Stimulated activated effector memory CD8-positive, alpha-beta T cell treated with anti-CD3 and anti-CD28 coated beads, Interleukin-12 subunit alpha, Interleukin-12 subunit beta, amount 100 ng/mL, for 72 hours (primary cell): ENCODE data around the gene VEPH1.

Source experiments
- ATAC-seq: fragments of 150-1000 bp; cut with Tn5 transposase; 2 replicates; pipeline ENCODE4 v1.10.0; 2021
- DNase-seq, 2 donors: peaks; one replicate each; pipeline ENCODE4 v3.0.0; 2021 to 2022; ENCODE audit warnings: low spot score in 2 of 2
- H3K27ac Mint-ChIP-seq: one replicate; pipeline ENCODE4 v1.8.0; 2022; ENCODE audit warnings: mild to moderate bottlenecking, mixed read lengths
- H3K36me3 Mint-ChIP-seq: one replicate; pipeline ENCODE4 v1.8.0; 2022; ENCODE audit warnings: mild to moderate bottlenecking, mixed read lengths
- H3K4me1 Mint-ChIP-seq: one replicate; pipeline ENCODE4 v1.8.0; 2022; ENCODE audit warnings: mixed read lengths
- H3K4me3 Mint-ChIP-seq: one replicate; pipeline ENCODE4 v1.8.0; 2022; ENCODE audit warnings: mild to moderate bottlenecking, mixed read lengths
- H3K9me3 Mint-ChIP-seq: one replicate; pipeline ENCODE4 v1.8.0; 2022; ENCODE audit warnings: mixed read lengths

VEPH1 gene

GRCh38 chr3:157376603-157377300 is 126.5 kb downstream of the VEPH1 start:
- H3K9me3 Mint-ChIP-seq, result no peaks in the 10 kb centered on the region
- H3K4me1 Mint-ChIP-seq, result no peaks in the 10 kb centered on the region
- no peak for DNase-seq

GRCh38 chr3:157375342-157375986 is 127.8 kb downstream of the VEPH1 start:
- ATAC-seq (no peak), DNase-seq (no peak)
- no peak overlapping the region for H3K27ac Mint-ChIP-seq
- H3K9me3 Mint-ChIP-seq, result no peaks in the 10 kb centered on the region
- no peaks in the 10 kb centered on the region for H3K4me1 Mint-ChIP-seq
- no peaks in the 10 kb centered on the region for H3K36me3 Mint-ChIP-seq
- H3K4me3 Mint-ChIP-seq, result no peak overlapping the region

More at GRCh38 chr3:157376603-157377300, 126.5 kb downstream of the VEPH1 start:
- H3K27ac Mint-ChIP-seq, result no peak overlapping the region
- H3K4me3 Mint-ChIP-seq, result no peak overlapping the region
- ATAC-seq, result no peak
- H3K36me3 Mint-ChIP-seq, result no peaks in the 10 kb centered on the region

DNA sequence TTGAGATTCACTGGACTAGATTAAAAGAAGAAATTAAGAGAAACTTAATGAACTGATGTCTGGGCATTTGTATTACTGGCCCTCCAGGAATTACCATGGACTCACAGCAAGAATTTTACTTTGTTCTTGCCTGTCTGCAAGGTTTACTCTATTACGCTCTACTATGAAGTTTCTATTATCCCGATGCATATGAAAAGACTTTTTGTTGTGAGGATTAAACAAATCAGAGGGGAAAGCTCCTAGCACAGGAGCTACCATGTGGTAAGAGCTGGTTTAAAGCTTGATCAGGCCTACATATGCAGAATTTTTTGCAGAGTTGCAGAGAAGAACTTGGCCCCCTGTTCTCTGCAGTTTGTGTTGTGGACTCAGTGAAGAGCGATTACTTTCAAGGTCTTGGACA is 128.3 kb downstream of the VEPH1 start:
- Mint-ChIP-seq H3K4me1 (no peaks in the 10 kb centered on the region), H3K9me3 (no peaks in the 10 kb centered on the region), H3K4me3 (no peak overlapping the region), H3K27ac (no peak overlapping the region), H3K36me3 (no peaks in the 10 kb centered on the region)
- no peak for DNase-seq
- no peak for ATAC-seq

- Mint-ChIP-seq H3K4me3 (no peak overlapping the region), H3K4me1 (no peaks in the 10 kb centered on the region), H3K9me3 (no peaks in the 10 kb centered on the region), H3K27ac (no peak overlapping the region), H3K36me3 (no peaks in the 10 kb centered on the region)
- ATAC-seq (no peak), DNase-seq (no peak)
Observed at GRCh38 chr3:157373783-157374182, 129.4 kb downstream of the VEPH1 start.

- Mint-ChIP-seq H3K9me3 (no peaks in the 10 kb centered on the region), H3K4me1 (no peaks in the 10 kb centered on the region), H3K36me3 (no peaks in the 10 kb centered on the region), H3K4me3 (no peak overlapping the region), H3K27ac (no peak overlapping the region)
- ATAC-seq (no peak), DNase-seq (no peak)
Observed at GRCh38 chr3:157370867-157371266, 132.3 kb downstream of the VEPH1 start.

- DNase-seq (no peak), ATAC-seq (no peak)
- Mint-ChIP-seq H3K4me1 (no peaks in the 10 kb centered on the region), H3K36me3 (no peaks in the 10 kb centered on the region), H3K9me3 (no peaks in the 10 kb centered on the region), H3K4me3 (no peak overlapping the region), H3K27ac (no peak overlapping the region)
Observed at GRCh38 chr3:157369727-157370421, 133.3 kb downstream of the VEPH1 start.

DNA sequence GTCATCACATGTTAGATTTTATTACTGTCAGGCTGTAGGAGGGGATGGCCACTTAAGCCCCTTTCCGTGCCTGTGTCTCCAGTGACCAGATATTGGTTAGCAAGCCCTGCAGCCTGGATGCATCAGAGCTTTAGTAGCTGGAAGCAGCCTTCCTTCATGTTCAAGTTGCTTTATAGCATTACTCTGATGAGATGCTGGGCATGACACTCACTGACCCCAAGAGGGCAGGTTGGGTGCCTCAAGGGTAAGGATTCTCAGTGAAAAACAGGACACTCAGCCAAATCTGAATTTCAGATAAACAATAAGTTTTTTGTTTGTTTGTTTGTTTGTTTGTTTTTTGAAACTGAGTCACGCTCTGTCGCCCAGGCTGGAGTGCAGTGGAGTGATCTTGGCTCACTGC is 135.0 kb downstream of the VEPH1 start:
- DNase-seq, result no peak
- Mint-ChIP-seq H3K27ac (no peak overlapping the region), H3K36me3 (no peaks in the 10 kb centered on the region), H3K4me3 (no peak overlapping the region), H3K4me1 (no peaks in the 10 kb centered on the region), H3K9me3 (no peaks in the 10 kb centered on the region)
- no peak for ATAC-seq

DNA sequence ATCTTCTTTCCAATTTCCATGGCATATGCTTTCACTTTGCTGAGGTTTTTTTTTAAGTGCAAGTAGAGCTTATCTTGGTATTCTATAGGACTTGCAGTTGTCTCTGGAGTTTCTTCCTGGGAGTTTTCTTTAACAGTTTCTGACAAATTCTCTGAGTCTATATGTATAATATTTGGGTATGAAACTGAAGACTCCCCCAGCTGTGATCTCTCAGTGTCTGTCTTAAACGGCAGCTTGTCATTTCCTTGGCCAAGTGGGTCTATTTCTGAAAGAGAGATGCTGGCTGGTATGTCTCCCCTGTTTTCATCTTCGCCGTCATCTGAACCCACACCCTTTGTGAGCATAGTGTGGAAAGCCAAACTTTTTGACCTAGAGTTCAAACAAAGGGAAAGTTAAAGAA is 139.8 kb downstream of the VEPH1 start:
- no peak for DNase-seq
- H3K4me1 Mint-ChIP-seq, result no peaks in the 10 kb centered on the region
- H3K4me3 Mint-ChIP-seq, result no peak overlapping the region
- no peaks in the 10 kb centered on the region for H3K36me3 Mint-ChIP-seq
- no peaks in the 10 kb centered on the region for H3K9me3 Mint-ChIP-seq
- H3K27ac Mint-ChIP-seq, result no peak overlapping the region
- ATAC-seq, result no peak

DNA sequence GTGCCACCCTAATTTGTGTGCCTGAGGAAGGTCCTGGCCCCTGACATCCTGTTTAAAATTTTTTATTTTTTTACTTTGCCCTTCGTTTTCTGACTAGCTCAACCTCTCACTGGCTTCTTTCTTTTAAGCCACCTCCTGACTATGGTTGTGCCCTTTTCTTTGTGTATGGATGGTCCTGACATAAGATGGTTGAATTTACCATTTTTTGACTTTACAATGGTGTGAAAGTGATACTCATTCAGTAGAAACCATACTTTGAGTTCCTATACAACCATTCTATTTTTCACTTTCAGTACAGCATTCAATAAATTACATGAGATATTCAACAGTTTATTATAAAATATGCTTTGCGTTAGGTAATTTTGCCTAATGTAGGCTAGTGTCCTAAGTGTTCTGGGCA is 140.9 kb downstream of the VEPH1 start:
- Mint-ChIP-seq H3K4me3 (no peak overlapping the region), H3K9me3 (no peaks in the 10 kb centered on the region), H3K27ac (no peak overlapping the region), H3K36me3 (no peaks in the 10 kb centered on the region), H3K4me1 (no peaks in the 10 kb centered on the region)
- ATAC-seq (no peak), DNase-seq (no peak)

GRCh38 chr3:157360044-157360443 is 143.2 kb downstream of the VEPH1 start:
- no peaks in the 10 kb centered on the region for H3K36me3 Mint-ChIP-seq
- H3K9me3 Mint-ChIP-seq, result no peaks in the 10 kb centered on the region
- ATAC-seq, result no peak
- no peaks in the 10 kb centered on the region for H3K4me1 Mint-ChIP-seq
- H3K27ac Mint-ChIP-seq, result no peak overlapping the region
- DNase-seq, result no peak
- no peak overlapping the region for H3K4me3 Mint-ChIP-seq

- Mint-ChIP-seq H3K9me3 (peaks cover 3% of the 10 kb centered on the region), H3K4me1 (no peaks in the 10 kb centered on the region), H3K36me3 (no peaks in the 10 kb centered on the region), H3K4me3 (no peak overlapping the region), H3K27ac (no peak overlapping the region)
- DNase-seq, result no peak
- no peak for ATAC-seq
Observed at GRCh38 chr3:157356541-157356940, 146.7 kb downstream of the VEPH1 start.

GRCh38 chr3:157355276-157355675 is 147.9 kb downstream of the VEPH1 start:
- Mint-ChIP-seq H3K4me1 (no peaks in the 10 kb centered on the region), H3K27ac (no peak overlapping the region), H3K9me3 (peaks cover 3% of the 10 kb centered on the region), H3K36me3 (no peaks in the 10 kb centered on the region), H3K4me3 (no peak overlapping the region)
- DNase-seq, result no peak
- no peak for ATAC-seq

GRCh38 chr3:157354722-157355121 is 148.5 kb downstream of the VEPH1 start:
- no peak for ATAC-seq
- DNase-seq, result no peak
- no peak overlapping the region for H3K27ac Mint-ChIP-seq
- no peaks in the 10 kb centered on the region for H3K4me1 Mint-ChIP-seq
- peaks cover 3% of the 10 kb centered on the region for H3K9me3 Mint-ChIP-seq
- H3K4me3 Mint-ChIP-seq, result no peak overlapping the region
- no peaks in the 10 kb centered on the region for H3K36me3 Mint-ChIP-seq

DNA sequence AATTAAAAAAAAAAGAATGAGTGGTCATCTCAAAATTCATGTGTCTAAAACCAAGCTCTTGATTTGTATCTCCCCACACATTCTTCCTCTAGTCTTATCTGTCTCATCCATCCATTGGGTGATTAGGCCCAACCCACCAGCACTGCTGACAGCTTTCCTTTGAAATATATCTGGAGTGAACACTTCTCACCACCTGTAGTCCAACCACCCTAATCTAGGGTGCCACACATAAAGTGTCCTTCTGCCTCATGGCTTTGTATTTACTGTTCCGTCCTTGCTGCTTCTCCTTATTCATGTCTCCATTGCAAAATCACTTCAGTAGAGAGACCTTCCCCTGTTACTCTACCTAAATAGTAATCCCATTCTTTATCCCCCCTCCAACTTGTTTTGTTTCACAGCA is 149.0 kb downstream of the VEPH1 start:
- H3K27ac Mint-ChIP-seq, result no peak overlapping the region
- DNase-seq, result no peak

GRCh38 chr3:157353652-157354051 is 149.6 kb downstream of the VEPH1 start:
- H3K4me3 Mint-ChIP-seq, result no peak overlapping the region
- H3K9me3 Mint-ChIP-seq, result peaks cover 8% of the 10 kb centered on the region
- ATAC-seq (no peak), DNase-seq (no peak)
- no peaks in the 10 kb centered on the region for H3K4me1 Mint-ChIP-seq
- no peak overlapping the region for H3K27ac Mint-ChIP-seq
- no peaks in the 10 kb centered on the region for H3K36me3 Mint-ChIP-seq

More for the DNA sequence above, 149.0 kb downstream of the VEPH1 start:
- no peaks in the 10 kb centered on the region for H3K36me3 Mint-ChIP-seq
- ATAC-seq, result no peak
- H3K9me3 Mint-ChIP-seq, result peaks cover 7% of the 10 kb centered on the region
- no peak overlapping the region for H3K4me3 Mint-ChIP-seq
- H3K4me1 Mint-ChIP-seq, result no peaks in the 10 kb centered on the region

DNA sequence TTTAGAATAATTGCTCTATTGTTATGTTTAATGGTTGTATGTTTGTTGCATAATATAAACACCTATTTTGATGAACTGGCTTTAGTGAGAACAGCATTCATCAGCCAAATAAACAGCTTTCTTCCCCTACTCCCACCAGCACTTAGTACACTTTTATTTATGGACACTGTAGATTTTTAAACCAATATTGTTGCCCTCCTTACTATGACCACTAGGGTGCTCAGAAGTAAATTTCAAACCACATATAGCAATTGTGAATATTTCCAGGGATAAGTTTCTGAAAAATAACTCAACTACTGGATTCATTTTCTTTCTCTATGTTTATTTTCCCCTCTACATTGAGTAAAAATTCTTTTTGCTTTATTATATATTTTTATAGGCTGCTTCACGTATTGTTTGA is 151.2 kb downstream of the VEPH1 start:
- DNase-seq (no peak), ATAC-seq (no peak)
- Mint-ChIP-seq H3K27ac (no peak overlapping the region), H3K4me3 (no peak overlapping the region), H3K4me1 (no peaks in the 10 kb centered on the region), H3K36me3 (no peaks in the 10 kb centered on the region), H3K9me3 (peaks cover 11% of the 10 kb centered on the region)
